IMR-90 (cell line): ENCODE data around the gene RAB36. TPM values are rescaled to one million over a fixed set of nuclear protein-coding genes. Genes with fewer than 3 reads are reported as not detected.

Experiments used
- ATAC-seq: fragments of 200-7000 bp; cut with Tn5 transposase; 2 replicates; pipeline ENCODE4 v1.9.1; 2020; ENCODE audit warnings: low read depth, mild to moderate bottlenecking, moderate library complexity
- BruUV-seq: library from RNA; stranded (reverse); fragments of 400-500 nt; replicated peaks from 2 replicates; lab custom pipeline; 2021; lab: Mats Ljungman, UMichigan
- CTCF ChIA-PET: fragments of 300-600 bp; formaldehyde crosslinking; extraction: SDS; loops from one replicate; lab custom pipeline; 2021; ENCODE audit warnings: antibody characterized with exemption; lab: Yijun Ruan, JAX
- POLR2A ChIA-PET: fragments of 300-600 bp; sonication (Branson Sonifier 250); formaldehyde crosslinking; loops from one replicate; lab custom pipeline; 2022; ENCODE audit warnings: antibody characterized with exemption; ENCODE audit not compliant: unreplicated experiment; lab: Charles Lee
- DNase-seq: peaks from one replicate; pipeline ENCODE4 v3.0.0; 2013
- H2AFZ ChIP-seq: replicated peaks from 2 replicates; pipeline ENCODE3; 2013; ENCODE audit warnings: low read length, mild to moderate bottlenecking; ENCODE audit not compliant: poor library complexity
- H2AK5ac ChIP-seq: 2 replicates; pipeline ENCODE4 v1.6.1; 2013; ENCODE audit warnings: low read depth, low read length, inconsistent platforms
- H2AK9ac ChIP-seq: replicated peaks from 2 replicates; pipeline ENCODE3; 2013; ENCODE audit warnings: mild to moderate bottlenecking, low read depth, low read length, moderate library complexity; ENCODE audit not compliant: poor library complexity
- H2BK120ac ChIP-seq: 2 replicates; pipeline ENCODE4 v1.6.1; 2013; ENCODE audit warnings: low read depth, low read length, inconsistent platforms
- H2BK15ac ChIP-seq: 3 replicates; pipeline ENCODE4 v1.6.1; 2013; ENCODE audit warnings: low read depth, low read length, inconsistent platforms
- H2BK20ac ChIP-seq: 2 replicates; pipeline ENCODE4 v1.6.1; 2013; ENCODE audit warnings: low read depth, mild to moderate bottlenecking, inconsistent platforms, low read length, moderate library complexity
- H2BK5ac ChIP-seq: 2 replicates; pipeline ENCODE4 v1.6.1; 2013; ENCODE audit warnings: mild to moderate bottlenecking, low read depth, low read length, inconsistent platforms; ENCODE audit not compliant: poor library complexity, severe bottlenecking
- H3K14ac ChIP-seq: replicated peaks from 2 replicates; pipeline ENCODE4 v1.6.1; 2013; ENCODE audit warnings: low read depth, low read length, inconsistent platforms
- H3K18ac ChIP-seq: 2 replicates; pipeline ENCODE4 v1.6.1; 2013; ENCODE audit warnings: low read depth, low read length, control low read depth
- H3K23ac ChIP-seq: 2 replicates; pipeline ENCODE4 v1.6.1; 2013; ENCODE audit warnings: low read depth, low read length, inconsistent platforms
- H3K27ac ChIP-seq: 2 replicates; pipeline ENCODE4 v1.5.1; 2013; ENCODE audit warnings: mild to moderate bottlenecking, control low read depth, low read length; ENCODE audit not compliant: insufficient read depth
- H3K27me3 ChIP-seq: 2 replicates; pipeline ENCODE4 v1.6.1; 2013; ENCODE audit warnings: low read length; ENCODE audit not compliant: control insufficient read depth, insufficient read depth
- H3K36me3 ChIP-seq: 2 replicates; pipeline ENCODE4 v1.6.1; 2013; ENCODE audit warnings: low read length, mixed read lengths; ENCODE audit not compliant: control insufficient read depth, insufficient read depth
- H3K4ac ChIP-seq: 2 replicates; pipeline ENCODE4 v1.6.1; 2013; ENCODE audit warnings: low read depth, low read length, inconsistent platforms
- H3K4me1 ChIP-seq: 2 replicates; pipeline ENCODE4 v1.6.1; 2013; ENCODE audit warnings: low read length, mixed read lengths; ENCODE audit not compliant: control insufficient read depth, insufficient read depth
- H3K4me2 ChIP-seq: 2 replicates; pipeline ENCODE4 v1.6.1; 2013; ENCODE audit warnings: low read depth, mild to moderate bottlenecking, control low read depth, low read length, moderate library complexity
- H3K4me3 ChIP-seq: 2 replicates; pipeline ENCODE4 v1.5.1; 2013; ENCODE audit warnings: low read depth, mild to moderate bottlenecking, control low read depth, low read length, moderate library complexity; ENCODE audit not compliant: insufficient read depth
- H3K56ac ChIP-seq: 2 replicates; pipeline ENCODE4 v1.6.1; 2013; ENCODE audit warnings: low read length, inconsistent platforms; ENCODE audit not compliant: insufficient read depth; ENCODE audit errors: extremely low read depth
- H3K79me1 ChIP-seq, 2 experiments: 2 replicates each; pipeline ENCODE4 v1.6.1; 2013; ENCODE audit warnings: low read length in 2 of 2, inconsistent platforms in 1 of 2, low read depth in 1 of 2
- H3K9ac ChIP-seq: 2 replicates; pipeline ENCODE4 v1.6.1; 2013; ENCODE audit warnings: low read depth, low read length, control low read depth
- H3K9me1 ChIP-seq: 2 replicates; pipeline ENCODE4 v1.6.1; 2013; ENCODE audit warnings: low read length, inconsistent platforms; ENCODE audit not compliant: insufficient read depth
- H3K9me3 ChIP-seq: 2 replicates; pipeline ENCODE4 v1.6.1; 2013; ENCODE audit warnings: low read length; ENCODE audit not compliant: control insufficient read depth, insufficient read depth
- H4K20me1 ChIP-seq: 2 replicates; pipeline ENCODE4 v1.6.1; 2013; ENCODE audit warnings: low read length, inconsistent platforms; ENCODE audit not compliant: insufficient read depth
- H4K5ac ChIP-seq: 2 replicates; pipeline ENCODE4 v1.6.1; 2013; ENCODE audit warnings: mild to moderate bottlenecking, low read depth, low read length, control low read depth
- H4K8ac ChIP-seq, 2 experiments: 2 replicates each; pipeline ENCODE4 v1.6.1; 2013; ENCODE audit warnings: low read depth in 2 of 2, low read length in 2 of 2, control low read depth in 1 of 2, inconsistent platforms in 1 of 2
- H4K91ac ChIP-seq: 2 replicates; pipeline ENCODE4 v1.6.1; 2013; ENCODE audit warnings: low read depth, low read length, inconsistent platforms; ENCODE audit not compliant: insufficient read depth
- BHLHE40 ChIP-seq: fragments of 150-350 bp; IDR thresholded peaks from 2 replicates; pipeline ENCODE4 v1.6.1; 2016; ENCODE audit warnings: mild to moderate bottlenecking, low read depth, low read length
- CEBPB ChIP-seq: IDR thresholded peaks from 2 replicates; pipeline ENCODE4 v1.6.1; 2012; ENCODE audit warnings: low read depth, low read length, improper control_type of control experiment
- CHD1 ChIP-seq: IDR thresholded peaks from 2 replicates; pipeline ENCODE4 v1.6.1; 2012; ENCODE audit warnings: low read depth, low read length, improper control_type of control experiment
- CTCF ChIP-seq: conservative IDR thresholded peaks from 2 replicates; pipeline ENCODE4 v1.5.1; 2012; ENCODE audit warnings: mild to moderate bottlenecking, low read depth, low read length, improper control_type of control experiment
- FOS ChIP-seq: fragments of 150-350 bp; IDR thresholded peaks from 2 replicates; pipeline ENCODE4 v1.6.1; 2016; ENCODE audit warnings: low read depth, low read length
- MAFK ChIP-seq: IDR thresholded peaks from 2 replicates; pipeline ENCODE4 v1.6.1; 2012; ENCODE audit warnings: low read depth, low read length, improper control_type of control experiment
- MAZ ChIP-seq: IDR thresholded peaks from 2 replicates; pipeline ENCODE4 v1.6.1; 2012; ENCODE audit warnings: low read depth, mild to moderate bottlenecking, low read length, improper control_type of control experiment, moderate library complexity, borderline replicate concordance
- MXI1 ChIP-seq: IDR thresholded peaks from 2 replicates; pipeline ENCODE4 v1.6.1; 2012; ENCODE audit warnings: low read depth, mild to moderate bottlenecking, low read length, moderate library complexity, borderline replicate concordance
- NFE2L2 ChIP-seq: fragments of 150-350 bp; IDR thresholded peaks from 2 replicates; pipeline ENCODE4 v1.6.1; 2016; ENCODE audit warnings: low read depth, mild to moderate bottlenecking, low read length
- POLR2A ChIP-seq: IDR thresholded peaks from 2 replicates; pipeline ENCODE4 v1.6.1; 2012; ENCODE audit warnings: mild to moderate bottlenecking, low read depth, low read length
- RAD21 ChIP-seq: IDR thresholded peaks from 2 replicates; pipeline ENCODE4 v1.6.1; 2012; ENCODE audit warnings: low read length, improper control_type of control experiment
- RCOR1 ChIP-seq: IDR thresholded peaks from 2 replicates; pipeline ENCODE4 v1.6.1; 2012; ENCODE audit warnings: mild to moderate bottlenecking, low read length, improper control_type of control experiment; ENCODE audit not compliant: insufficient replicate concordance
- RFX5 ChIP-seq: IDR thresholded peaks from 2 replicates; pipeline ENCODE4 v1.8.0; 2012; ENCODE audit warnings: low read depth, mild to moderate bottlenecking, low read length, moderate library complexity
- SMC3 ChIP-seq: fragments of 150-350 bp; IDR thresholded peaks from 2 replicates; pipeline ENCODE4 v1.6.1; 2016; ENCODE audit warnings: low read depth, mild to moderate bottlenecking, antibody characterized with exemption, low read length, moderate library complexity
- USF2 ChIP-seq: fragments of 150-350 bp; IDR thresholded peaks from 2 replicates; pipeline ENCODE4 v1.6.1; 2017; ENCODE audit warnings: mild to moderate bottlenecking, antibody characterized with exemption, low read length, low read depth
- WGBS, 2 experiments: methylation state at CpG; one replicate each; pipeline versions ENCODE4 v1.1.5 to v1.1.7; 2013; ENCODE audit warnings: missing lambda C conversion rate in 2 of 2; ENCODE audit not compliant: insufficient read length in 1 of 2; ENCODE audit errors: extremely low coverage in 2 of 2; 5-methylcytosine and 5-hydroxymethylcytosine counted together
- dilution Hi-C: fragments of 300-500 bp; cut with HindIII; formaldehyde crosslinking; loops from one replicate; pipeline ENCODE4 v1.14.3; 2018; ENCODE audit warnings: low sequenced_read_pairs; ENCODE audit not compliant: unreplicated experiment
- in situ Hi-C: fragments of 300-500 bp; cut with MboI; formaldehyde crosslinking; loops from 3 replicates; pipeline ENCODE4 v1.14.3; 2019; ENCODE audit warnings: low sequenced_read_pairs, inconsistent platforms, mixed read lengths
- intact Hi-C: fragments of 100-400 bp; cut with micrococcal nuclease; formaldehyde crosslinking; loops from 2 replicates; pipeline ENCODE4 v1.10.0; 2022
- polyA plus RNA-seq, 3 experiments: library from polyadenylated mRNA; depleted of rRNA; stranded (reverse); fragments of >200 nt; gene quantifications; 2 replicates each; pipeline ENCODE4 v1.2.3, GENCODE V29; 2012; ENCODE audit warnings: low replicate concordance in 1 of 3
- total RNA-seq: library from RNA; depleted of rRNA; stranded (reverse); fragments of >200 nt; gene quantifications from 2 replicates; pipeline ENCODE4 v1.2.3, GENCODE V29; 2012

The RAB36 gene
- total and polyA plus RNA-seq, 2 of the 4 experiments (the other 2 are of a cell fraction), result 3.6 to 4.0 TPM

GRCh38 chr22:23149743-23150238 lies 4.5 kb downstream of the RAB36 start:
- no peak overlapping the region for H2BK5ac ChIP-seq
- intact Hi-C loops, result no loop called here
- TF ChIP-seq CHD1 (no peak), SMC3 (no peak), RCOR1 (no peak), CTCF (no peak), MXI1 (no peak), MAZ (no peak), FOS (no peak), MAFK (no peak), NFE2L2 (no peak), RAD21 (no peak), USF2 (no peak), RFX5 (no peak), BHLHE40 (no peak), POLR2A (no peak), CEBPB (no peak)

More at GRCh38 chr22:23149743-23150238, 4.5 kb downstream of the RAB36 start:
- Histone ChIP-seq H3K18ac (no peak overlapping the region), H2BK15ac (no peak overlapping the region), H3K27me3 (no peaks in the 10 kb centered on the region), H2BK20ac (no peak overlapping the region), H4K20me1 (0 out of 2 replicates have a peak, but pooled peaks cover 4% of the 10 kb centered on the region), H3K79me1 (peaks cover 0 to 6% of the 10 kb centered on the region in 2 experiments; a peak in 1 of 4 replicates), H2AK9ac (no peak overlapping the region), H3K23ac (no peak overlapping the region), H3K27ac (no peak overlapping the region), H3K9me3 (no peaks in the 10 kb centered on the region), H4K8ac (no peak overlapping the region), H3K4me3 (no peak overlapping the region), H3K4me1 (peaks cover 17% of the 10 kb centered on the region), H4K5ac (no peak overlapping the region), H3K4ac (no peak overlapping the region; the same call in 1 of the 2 replicates), H3K14ac (no peak overlapping the region), H3K56ac (no peak overlapping the region), H3K9me1 (peaks cover 6% of the 10 kb centered on the region; the same call in 1 of the 2 replicates), H3K4me2 (no peak overlapping the region), H4K91ac (no peak overlapping the region), H3K9ac (no peak overlapping the region), H3K36me3 (peaks cover 2% of the 10 kb centered on the region; the same call in 1 of the 2 replicates), H2BK120ac (no peak overlapping the region), H2AK5ac (no peak overlapping the region), H2AFZ (no peak overlapping the region)
- CTCF ChIA-PET, result no interaction called here
- dilution Hi-C loops, result no loop called here
- no peak for ATAC-seq
- DNase-seq, result no peak
- in situ Hi-C loops, result no loop called here
- WGBS, 2 experiments, result 79% methylated on average over 2 of the region's 15 CpGs; no CpG with 5 or more reads in 1 of the 2 experiments
- POLR2A ChIA-PET, result no interaction called here
- BruUV-seq, result no TSS peak
